NCI-H774 (cell line): ENCODE measurements around the gene TIMD4.

ENCODE experiments used
- DNase-seq: peaks from one replicate; lab custom pipeline; 2025; lab: John Stamatoyannopoulos, UW

The TIMD4 gene

GRCh38 chr5:156922207-156922792 is 40.7 kb downstream of the TIMD4 start:
- DNase-seq, result no peak

- no peak for DNase-seq
These were observed 42.1 kb downstream of the TIMD4 start for GRCh38 chr5:156920861-156921431.

- no peak for DNase-seq
These were observed 42.8 kb downstream of the TIMD4 start for GRCh38 chr5:156920042-156920860.

GRCh38 chr5:156918311-156918845 is 44.6 kb downstream of the TIMD4 start:
- DNase-seq, result no peak

GRCh38 chr5:156914371-156914737 is 48.7 kb downstream of the TIMD4 start:
- DNase-seq, result no peak

- DNase-seq, result peak; percentile 96
These were observed 49.2 kb downstream of the TIMD4 start for GRCh38 chr5:156913719-156914370.

- no peak for DNase-seq
These were observed 49.7 kb downstream of the TIMD4 start for GRCh38 chr5:156913355-156913718.

- no peak for DNase-seq
These were observed 50.2 kb downstream of the TIMD4 start for GRCh38 chr5:156912869-156913268.

- no peak for DNase-seq
These were observed 53.8 kb downstream of the TIMD4 start for GRCh38 chr5:156909180-156909579.

GRCh38 chr5:156907667-156908066 is 55.4 kb downstream of the TIMD4 start:
- no peak for DNase-seq

GRCh38 chr5:156906807-156907206 is 56.2 kb downstream of the TIMD4 start:
- no peak for DNase-seq

- no peak for DNase-seq
These were observed 66.5 kb downstream of the TIMD4 start for GRCh38 chr5:156896546-156896945.

- DNase-seq, result no peak
These were observed 69.5 kb downstream of the TIMD4 start for GRCh38 chr5:156893517-156893916.

- no peak for DNase-seq
These were observed 70.2 kb downstream of the TIMD4 start for GRCh38 chr5:156892864-156893263.

- no peak for DNase-seq
These were observed 70.8 kb downstream of the TIMD4 start for GRCh38 chr5:156892223-156892622.

- no peak for DNase-seq
These were observed 74.5 kb downstream of the TIMD4 start for GRCh38 chr5:156888520-156888919.

GRCh38 chr5:156883316-156883875 is 79.6 kb downstream of the TIMD4 start:
- DNase-seq, result no peak

GRCh38 chr5:156879665-156880285 is 83.3 kb downstream of the TIMD4 start:
- DNase-seq, result peak; percentile 63

- no peak for DNase-seq
These were observed 91.8 kb downstream of the TIMD4 start for GRCh38 chr5:156871212-156871611.

GRCh38 chr5:156870498-156870839 is 92.6 kb downstream of the TIMD4 start:
- DNase-seq, result no peak
